GM19351 (cell line): ENCODE results near the gene CNTNAP2.

Experiments
- ATAC-seq: cut with Tn5 transposase; IDR thresholded peaks from one replicate; pipeline ENCODE4 v1.9.1; 2021; ENCODE audit warnings: mild to moderate bottlenecking, moderate library complexity; ENCODE audit not compliant: unreplicated experiment

The CNTNAP2 gene

GRCh38 chr7:146554556-146554955, 438.0 kb downstream of the CNTNAP2 start:
- no peak for ATAC-seq

DNA sequence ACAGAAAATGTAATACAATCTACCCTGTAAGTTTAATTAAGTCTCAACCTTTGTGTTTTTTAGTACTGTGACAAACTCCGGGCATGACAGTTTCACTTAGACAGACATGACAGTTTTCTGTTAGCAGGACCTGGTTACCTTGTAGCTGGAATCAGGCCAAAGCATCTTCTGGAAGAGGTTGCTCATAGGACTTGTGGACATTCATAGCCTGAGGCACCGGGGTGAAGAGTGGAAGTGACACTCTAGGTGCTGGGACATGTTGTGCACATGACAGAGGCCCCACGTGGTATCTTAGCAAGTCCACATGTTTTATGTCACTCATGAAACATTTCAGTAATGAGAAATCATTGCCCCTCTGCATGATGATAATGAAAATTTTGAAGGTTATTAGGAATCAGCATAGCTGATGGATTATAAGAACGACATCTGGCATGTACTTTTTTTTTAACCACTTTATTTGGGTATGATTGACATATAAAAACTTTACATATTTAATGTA, 441.4 kb downstream of the CNTNAP2 start:
- no peak for ATAC-seq

GRCh38 chr7:146565872-146566271, 449.3 kb downstream of the CNTNAP2 start:
- ATAC-seq, result no peak

- no peak for ATAC-seq
Observed at GRCh38 chr7:146575903-146576302, 459.3 kb downstream of the CNTNAP2 start.

DNA sequence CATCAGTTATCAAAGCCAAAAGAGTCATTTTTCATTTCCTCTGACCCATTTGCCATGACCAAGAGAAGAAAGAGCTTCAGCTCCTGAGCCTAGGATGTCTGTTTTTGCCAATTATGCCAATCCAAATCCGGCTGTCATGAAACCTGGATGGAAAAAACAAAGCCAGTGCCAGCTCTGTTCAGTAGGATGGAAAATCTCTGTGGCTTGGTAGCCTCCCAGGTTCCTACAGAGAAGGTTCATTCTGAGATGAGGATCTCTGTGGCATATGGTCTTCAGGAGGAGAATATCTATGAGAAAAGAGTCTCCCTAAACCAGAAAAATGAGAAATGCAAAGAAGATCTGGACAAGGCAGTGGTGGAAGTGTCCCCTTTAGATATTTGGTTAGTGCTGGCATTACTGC, 475.4 kb downstream of the CNTNAP2 start:
- ATAC-seq, result no peak

DNA sequence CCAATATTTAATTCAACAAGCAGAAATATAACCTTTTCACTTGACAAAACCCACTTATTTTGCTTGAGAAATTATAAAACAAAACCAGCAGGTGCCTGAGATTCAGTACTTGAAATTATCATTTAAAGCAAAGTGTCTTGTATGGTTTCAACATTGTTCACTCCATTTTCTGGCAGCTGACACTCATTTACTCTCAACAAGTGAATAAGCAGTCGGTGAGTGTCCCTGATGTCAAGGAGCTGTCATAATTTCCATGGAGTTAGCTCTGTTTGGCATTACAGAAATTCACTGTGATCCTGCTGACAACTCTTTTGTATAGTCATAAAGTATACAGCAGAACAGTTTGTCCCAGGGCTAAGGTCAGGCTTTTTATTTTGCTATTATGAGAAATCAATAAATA, 490.0 kb downstream of the CNTNAP2 start:
- no peak for ATAC-seq

DNA sequence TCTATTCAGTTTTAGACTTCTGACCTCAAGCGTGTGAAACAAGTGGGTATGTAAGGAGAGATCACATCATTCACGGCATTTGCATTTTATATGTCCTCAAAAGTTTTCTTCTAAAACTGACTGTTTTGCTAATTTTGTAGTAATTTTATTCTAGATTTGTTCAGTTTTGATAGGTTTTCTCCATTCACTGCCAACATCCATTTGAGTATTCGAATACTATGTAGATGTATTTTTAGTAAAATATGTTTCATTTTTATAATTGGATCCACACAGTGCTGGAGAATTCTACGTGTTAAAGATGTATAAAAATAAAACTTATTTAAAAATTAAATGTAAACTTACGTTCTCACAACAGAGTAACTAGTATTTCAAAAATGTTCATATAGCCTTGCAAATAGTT, 503.0 kb downstream of the CNTNAP2 start:
- no peak for ATAC-seq

DNA sequence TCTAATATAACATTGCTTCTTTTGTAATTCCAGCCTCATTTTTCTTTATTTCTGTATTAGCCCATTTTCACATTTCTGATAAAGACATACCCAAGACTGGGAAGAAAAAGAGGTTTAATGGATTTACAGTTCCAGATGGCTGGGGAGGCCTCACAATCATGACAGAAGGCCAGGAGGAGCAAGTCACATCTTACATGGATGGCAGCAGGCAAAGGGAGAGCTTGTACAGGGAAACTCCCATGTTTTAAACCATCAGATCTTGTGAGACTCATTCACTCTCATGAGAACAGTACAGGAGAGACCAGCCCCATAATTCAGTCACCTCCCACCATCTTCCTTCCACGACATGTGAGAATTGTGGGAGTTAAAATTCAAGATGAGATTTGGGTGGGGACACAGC, 510.3 kb downstream of the CNTNAP2 start:
- ATAC-seq, result no peak

DNA sequence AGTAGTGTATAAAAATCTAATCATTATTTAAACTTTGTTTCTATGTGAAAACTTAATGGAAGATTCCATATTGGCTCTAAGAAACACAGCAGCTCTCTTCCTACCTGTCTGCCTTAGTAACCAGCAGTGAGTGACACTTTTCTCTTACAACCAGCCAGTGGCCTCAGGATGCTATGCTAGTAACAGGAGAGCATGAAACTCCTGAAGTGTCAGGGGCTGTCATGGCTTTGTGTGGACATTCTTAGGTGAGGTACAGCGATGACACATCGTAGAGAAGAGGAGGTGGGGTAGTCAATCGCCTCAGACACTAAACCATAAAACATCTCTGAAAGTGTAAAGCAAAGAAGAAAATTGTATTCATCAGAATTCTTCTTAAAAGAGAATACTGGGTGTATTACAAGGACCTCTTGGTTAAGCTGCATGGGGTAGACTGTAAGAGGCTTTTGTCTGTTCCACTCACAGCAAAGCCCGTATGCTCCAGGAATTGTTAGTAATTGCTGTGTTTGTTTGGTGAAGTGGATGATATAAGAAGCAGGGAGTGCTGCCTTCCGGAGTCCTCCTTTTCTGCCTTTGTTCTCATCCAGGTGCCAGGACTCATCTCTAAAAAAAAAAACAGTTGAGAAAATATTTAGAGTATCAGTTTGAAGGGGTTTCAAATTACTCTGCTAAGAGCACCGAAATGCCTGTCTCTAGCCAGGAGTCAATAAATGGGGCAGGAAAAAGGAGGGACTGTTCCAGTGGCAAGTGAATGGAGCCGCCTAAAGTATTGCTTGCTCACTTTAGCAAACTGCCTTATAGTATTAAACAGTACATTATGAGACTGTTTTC, 518.8 kb downstream of the CNTNAP2 start:
- no peak for ATAC-seq

- no peak for ATAC-seq
Observed at GRCh38 chr7:146636033-146636356, 519.4 kb downstream of the CNTNAP2 start.

- no peak for ATAC-seq
Observed at GRCh38 chr7:146636581-146636980, 520.0 kb downstream of the CNTNAP2 start.

GRCh38 chr7:146639291-146639690, 522.7 kb downstream of the CNTNAP2 start:
- ATAC-seq, result no peak

- ATAC-seq, result no peak
Observed at GRCh38 chr7:146641491-146641890, 524.9 kb downstream of the CNTNAP2 start.

DNA sequence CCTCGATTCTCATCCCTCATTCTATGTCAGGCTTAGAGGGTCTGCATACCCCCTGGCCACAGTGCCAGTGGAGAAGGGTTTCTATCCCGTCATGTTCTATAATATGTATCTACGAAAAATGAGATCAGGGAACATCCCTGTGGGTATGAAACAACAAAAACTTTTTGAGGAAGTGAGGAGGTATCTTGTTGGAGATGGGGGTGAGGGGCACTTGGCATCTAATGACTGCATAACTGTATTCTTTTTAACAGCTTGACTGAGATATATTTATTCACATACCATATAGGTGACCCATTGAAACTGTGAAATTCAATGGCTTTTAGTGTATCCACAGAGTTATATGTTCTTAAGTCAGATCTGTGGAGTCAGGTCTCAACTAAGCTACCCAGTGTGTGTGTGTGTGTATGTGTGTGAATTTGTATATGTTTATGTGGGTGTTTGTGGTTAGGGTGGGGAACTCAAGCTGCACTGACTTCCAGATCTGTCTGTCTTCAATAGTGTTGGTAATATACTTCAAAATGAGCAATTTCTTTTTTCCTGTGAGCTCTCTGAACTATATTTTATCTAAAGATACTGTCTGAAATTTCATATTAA, 528.9 kb downstream of the CNTNAP2 start:
- no peak for ATAC-seq

GRCh38 chr7:146647445-146647844, 530.8 kb downstream of the CNTNAP2 start:
- no peak for ATAC-seq

DNA sequence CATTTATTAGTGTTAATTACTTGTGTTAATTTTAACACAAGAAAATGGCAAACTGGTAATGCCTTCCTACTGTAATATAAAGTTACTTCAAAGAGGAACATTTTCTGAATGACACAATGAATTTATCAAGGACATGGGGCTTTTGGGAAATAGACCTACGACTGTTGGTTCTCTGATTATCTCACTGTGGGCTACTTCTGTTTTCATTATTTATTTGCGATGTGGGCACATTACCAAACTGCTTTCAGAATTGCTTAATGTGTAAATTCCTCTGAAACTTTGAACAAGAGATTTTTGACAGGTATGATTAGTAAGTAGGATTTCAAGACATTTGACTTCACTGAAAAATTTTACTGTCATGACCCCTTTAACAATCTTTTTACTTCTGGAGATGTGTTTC, 535.6 kb downstream of the CNTNAP2 start:
- no peak for ATAC-seq

- ATAC-seq, result no peak
Observed at GRCh38 chr7:146654048-146654447, 537.4 kb downstream of the CNTNAP2 start.

DNA sequence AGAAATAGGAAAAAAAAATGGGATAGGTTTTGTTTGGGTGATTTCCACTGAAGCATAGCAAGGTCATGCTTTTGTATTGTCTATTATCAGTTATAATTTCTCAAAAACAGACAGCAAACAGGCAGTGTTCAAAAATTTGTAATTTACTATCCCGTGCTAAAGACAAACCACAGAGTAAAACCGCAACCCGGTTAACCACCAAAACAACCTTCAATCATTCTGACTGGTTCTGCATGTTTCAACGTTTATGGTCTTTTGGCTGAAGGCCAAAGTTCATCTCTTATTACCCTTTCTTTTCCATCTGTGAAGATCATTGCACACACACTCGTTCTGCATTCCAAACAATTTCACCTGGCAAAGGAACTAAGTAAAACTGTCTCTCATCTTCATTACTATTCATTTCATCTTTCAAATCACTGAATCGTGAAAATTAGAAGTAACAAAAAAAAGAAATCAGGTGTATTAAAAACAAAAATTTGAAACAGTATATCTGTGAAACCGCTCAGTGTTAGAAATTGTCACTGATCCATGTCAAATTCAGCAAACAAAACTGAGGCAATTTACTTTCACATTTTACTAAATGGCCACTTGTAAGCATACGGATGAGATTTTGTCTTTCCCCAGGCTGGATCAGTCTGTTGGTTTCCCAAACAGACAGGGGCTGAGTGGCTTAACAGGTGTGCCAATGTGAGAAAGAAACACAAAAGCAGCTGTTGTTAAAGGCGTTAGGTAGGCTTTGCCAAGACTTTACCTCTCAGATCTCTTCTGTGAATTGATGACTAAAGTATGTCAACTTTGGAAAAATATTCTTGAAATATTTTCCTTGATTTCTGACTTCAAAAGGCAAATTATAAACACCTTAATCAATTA, 539.6 kb downstream of the CNTNAP2 start:
- no peak for ATAC-seq

- ATAC-seq, result no peak
Observed at GRCh38 chr7:146656988-146657387, 540.4 kb downstream of the CNTNAP2 start.

DNA sequence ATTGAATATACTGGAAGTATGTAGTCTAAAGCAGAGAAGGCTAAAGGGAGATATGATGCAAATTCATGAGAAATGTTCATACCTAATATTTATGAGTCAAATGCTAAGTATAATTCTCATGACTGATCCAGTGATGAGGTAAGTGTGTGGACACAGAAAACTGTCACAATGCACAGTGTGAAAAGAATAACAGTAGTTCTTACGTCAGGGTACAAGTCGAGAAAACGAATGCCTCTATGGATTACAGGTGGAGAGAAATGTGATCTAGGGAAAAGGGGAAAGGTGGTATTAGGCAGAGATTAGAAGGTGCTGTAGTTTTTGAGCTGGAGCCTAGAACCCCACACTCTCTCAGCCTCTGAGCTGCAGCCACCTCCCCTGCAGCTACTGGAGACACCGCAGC, 542.0 kb downstream of the CNTNAP2 start:
- ATAC-seq, result no peak

DNA sequence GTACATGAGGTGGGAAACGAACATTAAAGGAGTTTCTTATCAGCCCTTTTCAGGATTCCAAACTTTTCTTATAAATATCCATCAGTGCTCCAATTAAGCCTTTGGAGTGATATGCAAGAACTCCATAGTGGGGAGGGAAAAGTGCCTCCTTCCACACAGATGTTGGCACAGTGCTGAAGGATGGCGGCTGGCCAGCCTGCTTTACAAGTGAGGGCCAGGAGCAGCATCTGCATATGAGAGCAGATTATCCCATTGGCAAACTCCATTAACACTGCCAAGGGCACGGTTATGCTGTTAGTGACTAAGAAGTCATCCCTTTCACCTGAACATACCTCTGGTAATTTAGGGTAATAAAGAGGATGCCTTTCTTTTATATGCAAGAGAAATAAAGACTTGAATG, 543.1 kb downstream of the CNTNAP2 start:
- ATAC-seq, result no peak

DNA sequence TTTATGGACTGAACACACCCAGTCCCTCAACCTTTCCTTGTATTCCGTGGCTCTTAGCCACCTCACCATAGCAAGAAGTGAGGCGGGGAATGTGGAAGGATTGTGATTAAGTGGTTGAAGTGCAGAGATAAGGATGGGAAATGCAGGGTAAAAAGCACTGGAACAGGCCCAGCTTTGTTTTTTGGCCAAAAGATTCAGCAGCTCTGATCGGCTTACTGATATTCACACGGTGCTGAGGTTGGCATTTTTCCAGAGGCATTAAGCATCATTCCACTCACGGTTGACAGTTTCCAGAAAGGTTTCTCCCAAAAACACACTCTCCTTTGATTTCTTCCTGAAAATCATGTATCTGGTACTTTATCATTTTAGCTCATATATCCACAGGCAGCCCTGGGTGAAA, 544.2 kb downstream of the CNTNAP2 start:
- ATAC-seq, result no peak
